Esophagus squamous epithelium (tissue), 4 donors: Measurements from ENCODE around the gene ATP8B4.

ENCODE experiments used
- CTCF ChIP-seq, 6 experiments: fragments of 450-650 bp in 4 of 6; fragments of 200-600 bp in 2 of 6; sonication (generic) in 2 of 6; IDR thresholded peaks; one replicate each; pipeline ENCODE4 v1.5.1; 2016 to 2019; ENCODE audit warnings: antibody characterized with exemption in 6 of 6, mild to moderate bottlenecking in 4 of 6, moderate library complexity in 4 of 6
- POLR2A ChIP-seq, 4 donors: fragments of 450-650 bp; IDR thresholded peaks; one replicate each; pipeline ENCODE4 v1.6.1; 2017; ENCODE audit warnings: antibody characterized with exemption in 4 of 4, mild to moderate bottlenecking in 4 of 4, moderate library complexity in 3 of 4

GRCh38 chr15:50065279-50065678 is 53.8 kb downstream of the ATP8B4 start:
- TF ChIP-seq CTCF (IDR thresholded peaks at IDR 0.05) (no peak), POLR2A (IDR thresholded peaks at IDR 0.05) (no peak)
